GM12873 (cell line): ENCODE data around the gene SMARCD3.

Experiments
- CTCF ChIP-seq: IDR thresholded peaks from 2 replicates; pipeline ENCODE4 v1.5.1; 2012; ENCODE audit warnings: low read depth, mild to moderate bottlenecking, moderate library complexity, low read length, control low read depth; ENCODE audit not compliant: insufficient read depth; ENCODE audit errors: missing control alignments

The SMARCD3 gene

GRCh38 chr7:151195616-151196450 lies 52.7 kb downstream of the SMARCD3 start:
- TF ChIP-seq CTCF, result no peak

GRCh38 chr7:151194188-151194587 lies 54.3 kb downstream of the SMARCD3 start:
- TF ChIP-seq CTCF, result no peak

- no peak for TF ChIP-seq CTCF
These were observed 55.1 kb downstream of the SMARCD3 start for GRCh38 chr7:151193203-151193978.

GRCh38 chr7:151192002-151192539 lies 56.4 kb downstream of the SMARCD3 start:
- TF ChIP-seq CTCF, result no peak

- TF ChIP-seq CTCF, result no peak
These were observed 57.0 kb downstream of the SMARCD3 start for GRCh38 chr7:151191544-151191943.

GRCh38 chr7:151189038-151189437 lies 59.5 kb downstream of the SMARCD3 start:
- no peak for TF ChIP-seq CTCF
